Duodenal mucosa (tissue), 2 donors: ENCODE measurements around the gene TVP23A.
A peak's percentile ranks its signal among the peaks of the same experiment; 100 is the strongest.
"Not testable (repeated sequence)": the region's sequence is repeated elsewhere in the genome, so short reads cannot be mapped to it uniquely, and the experiment has no call there.

Experiments
- H3K27ac ChIP-seq: one replicate; pipeline ENCODE4 v1.7.0; 2013; ENCODE audit warnings: low read depth, low read length
- H3K27me3 ChIP-seq, 2 donors: one replicate each; pipeline ENCODE4 v1.7.0; 2013; ENCODE audit warnings: low read length in 2 of 2, control low read depth in 1 of 2; ENCODE audit not compliant: insufficient read depth in 2 of 2, control insufficient read depth in 1 of 2
- H3K36me3 ChIP-seq, 2 donors: one replicate each; pipeline ENCODE4 v1.7.0; 2013; ENCODE audit warnings: low read length in 2 of 2, control low read depth in 1 of 2; ENCODE audit not compliant: insufficient read depth in 2 of 2, control insufficient read depth in 1 of 2
- H3K4me1 ChIP-seq, 2 donors: one replicate each; pipeline ENCODE4 v1.7.0; 2013; ENCODE audit warnings: low read length in 2 of 2, control low read depth in 1 of 2; ENCODE audit not compliant: insufficient read depth in 2 of 2, control insufficient read depth in 1 of 2
- H3K4me3 ChIP-seq, 2 donors: one replicate each; pipeline ENCODE4 v1.7.0; 2013; ENCODE audit warnings: low read length in 2 of 2, low read depth in 1 of 2
- H3K9ac ChIP-seq, 2 donors: one replicate each; pipeline ENCODE4 v1.7.0; 2013; ENCODE audit warnings: low read length in 2 of 2, low read depth in 1 of 2
- H3K9me3 ChIP-seq, 2 donors: one replicate each; pipeline ENCODE4 v1.7.0; 2013; ENCODE audit warnings: low read length in 2 of 2, control low read depth in 1 of 2; ENCODE audit not compliant: control insufficient read depth in 1 of 2

Gene TVP23A

DNA sequence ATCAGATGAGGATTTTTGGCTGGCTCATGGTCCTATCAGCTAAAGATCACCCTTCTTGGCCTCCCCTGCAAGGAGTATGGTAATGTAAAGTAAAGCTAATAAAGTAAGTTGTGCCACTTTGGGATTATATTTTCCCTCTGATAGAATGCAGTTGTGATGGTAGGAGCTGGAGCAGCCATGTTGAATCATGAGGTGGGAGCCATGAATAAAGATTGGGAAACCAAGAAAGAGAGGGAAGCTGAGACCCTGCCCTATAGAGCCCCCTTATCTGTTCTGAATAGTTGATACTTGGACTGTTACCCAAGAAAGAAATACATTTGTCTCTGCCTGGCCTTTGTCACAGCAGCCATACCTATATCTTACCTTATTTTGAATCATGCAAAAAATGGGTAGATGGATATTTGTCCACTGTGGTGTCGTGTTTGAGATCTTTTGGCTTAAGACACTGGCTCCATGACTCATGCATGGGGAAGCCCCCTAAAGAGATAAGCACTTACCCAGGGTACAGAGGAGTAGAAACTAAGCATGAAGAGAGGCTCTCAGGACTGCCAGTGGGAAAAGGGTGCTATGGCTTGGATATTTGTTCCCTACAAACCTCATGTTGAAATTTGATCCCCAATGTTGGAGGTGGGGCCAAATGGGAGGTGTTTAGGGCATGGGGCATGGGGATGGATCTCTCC is 17.7 kb upstream of the TVP23A start:
- H3K27me3 ChIP-seq: no peaks in the 10 kb centered on the region
- H3K27ac ChIP-seq: no peak overlapping the region
- no peaks in the 10 kb centered on the region for H3K36me3 ChIP-seq
- peaks cover 10 to 13% of the 10 kb centered on the region in 2 donors for H3K4me1 ChIP-seq
- H3K9me3 ChIP-seq: no peaks in the 10 kb centered on the region
- no peak overlapping the region for H3K4me3 ChIP-seq
- H3K9ac ChIP-seq: no peak overlapping the region

DNA sequence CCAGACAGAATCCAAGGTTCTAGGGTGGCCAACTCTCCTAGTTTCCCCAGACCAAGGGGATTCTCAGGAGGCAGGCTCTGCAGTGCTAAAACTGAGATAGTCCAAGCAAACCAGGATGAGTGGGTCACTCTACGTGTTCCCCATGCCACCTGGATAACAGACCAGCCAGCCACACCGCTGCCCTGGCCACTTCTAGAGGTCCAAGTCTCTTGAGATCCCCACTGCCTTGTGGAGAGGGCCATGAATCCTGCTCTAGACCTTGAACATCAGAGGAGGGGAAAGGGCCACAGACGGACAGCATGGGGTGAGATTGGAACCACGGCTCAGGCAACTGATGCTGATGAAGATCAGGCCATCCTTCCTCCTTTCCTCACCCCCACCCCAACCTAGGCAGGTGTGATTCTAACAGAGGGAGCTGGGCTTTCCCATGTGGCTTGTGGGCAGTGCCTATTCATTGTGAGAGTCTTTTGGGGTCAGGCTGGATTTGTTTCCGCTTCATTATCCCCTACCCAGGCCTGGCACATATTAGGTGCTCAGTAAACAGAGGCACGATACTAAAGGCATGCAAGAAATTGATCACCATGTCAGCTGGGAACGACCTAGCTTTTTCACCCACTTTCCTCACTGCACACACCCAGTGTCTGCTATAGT is 16.8 kb upstream of the TVP23A start:
- H3K9ac ChIP-seq: no peak overlapping the region
- no peak overlapping the region for H3K27ac ChIP-seq
- no peaks in the 10 kb centered on the region for H3K9me3 ChIP-seq
- no peak overlapping the region for H3K4me3 ChIP-seq
- H3K27me3 ChIP-seq: no peaks in the 10 kb centered on the region
- peaks cover 10 to 13% of the 10 kb centered on the region in 2 donors for H3K4me1 ChIP-seq
- H3K36me3 ChIP-seq: no peaks in the 10 kb centered on the region

DNA sequence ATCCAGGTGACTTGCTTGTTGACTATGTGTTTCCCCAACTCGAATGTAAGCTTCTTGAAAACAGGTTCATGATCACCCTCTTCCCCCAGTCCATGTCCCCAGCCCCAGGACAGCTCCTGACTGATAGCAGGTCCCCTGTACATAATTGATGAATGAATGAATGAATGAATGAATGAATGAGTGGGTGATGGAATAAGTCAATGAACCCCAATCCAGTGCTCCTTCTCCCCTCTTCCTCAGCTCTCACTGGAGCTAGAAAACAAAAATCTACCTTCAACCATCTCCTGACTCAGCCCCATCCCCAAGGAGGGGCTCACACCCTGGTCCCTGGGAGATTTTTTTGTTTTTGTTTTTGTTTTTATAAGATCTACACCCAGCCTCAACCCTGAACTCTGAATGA is 16.2 kb upstream of the TVP23A start:
- Histone ChIP-seq H3K27me3 (no peaks in the 10 kb centered on the region), H3K4me1 (peaks cover 10 to 13% of the 10 kb centered on the region in 2 donors), H3K9me3 (no peaks in the 10 kb centered on the region), H3K4me3 (no peak overlapping the region), H3K9ac (no peak overlapping the region), H3K27ac (no peak overlapping the region), H3K36me3 (no peaks in the 10 kb centered on the region)

DNA sequence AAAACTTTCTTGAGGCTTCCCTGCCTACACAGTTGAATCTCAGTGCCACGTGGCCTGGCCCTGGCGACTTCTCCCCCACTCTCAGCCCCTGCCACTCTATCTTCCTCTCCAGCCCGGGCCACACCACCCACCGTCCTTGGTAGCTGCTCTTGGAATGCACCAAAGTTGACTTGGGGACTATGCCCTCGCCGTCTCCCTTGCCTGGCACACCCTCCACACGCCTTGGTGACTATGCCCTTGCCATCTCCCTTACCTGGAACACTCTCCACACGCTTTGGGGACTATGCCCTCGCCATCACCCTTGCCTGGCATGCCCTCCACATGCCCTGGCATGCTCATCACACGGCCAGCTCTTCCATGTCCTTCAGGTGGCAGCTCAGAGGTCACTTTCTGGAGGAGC is 15.5 kb upstream of the TVP23A start:
- peaks cover 13 to 14% of the 10 kb centered on the region in 2 donors for H3K4me1 ChIP-seq
- no peak overlapping the region for H3K9ac ChIP-seq
- H3K27me3 ChIP-seq: no peaks in the 10 kb centered on the region
- H3K4me3 ChIP-seq: no peak overlapping the region
- H3K27ac ChIP-seq: no peak overlapping the region
- no peaks in the 10 kb centered on the region for H3K9me3 ChIP-seq
- no peaks in the 10 kb centered on the region for H3K36me3 ChIP-seq

DNA sequence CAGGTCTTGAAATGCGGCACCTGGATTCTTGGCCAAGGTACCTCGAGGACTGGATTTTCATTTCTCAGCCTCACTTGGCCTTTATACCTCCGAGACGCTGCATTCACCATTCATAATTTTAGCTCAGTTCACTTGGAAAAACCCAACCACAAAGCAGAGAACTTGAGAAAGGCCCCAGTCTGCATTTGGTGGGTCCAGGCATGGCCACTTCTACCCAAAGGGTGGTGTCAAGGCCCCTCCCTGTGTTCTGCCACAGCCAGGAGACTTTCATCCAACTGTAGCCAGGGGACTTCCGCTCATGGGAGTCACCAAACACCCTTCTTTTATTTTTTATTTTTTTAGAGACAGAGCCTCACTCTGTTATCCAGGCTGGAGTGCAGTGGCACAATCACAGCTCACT is 14.7 kb upstream of the TVP23A start:
- H3K36me3 ChIP-seq: no peaks in the 10 kb centered on the region
- no peak overlapping the region for H3K27ac ChIP-seq
- H3K9me3 ChIP-seq: no peaks in the 10 kb centered on the region
- no peak overlapping the region for H3K9ac ChIP-seq
- H3K4me3 ChIP-seq: no peak overlapping the region
- peaks cover 21 to 23% of the 10 kb centered on the region in 2 donors for H3K4me1 ChIP-seq
- no peaks in the 10 kb centered on the region for H3K27me3 ChIP-seq

DNA sequence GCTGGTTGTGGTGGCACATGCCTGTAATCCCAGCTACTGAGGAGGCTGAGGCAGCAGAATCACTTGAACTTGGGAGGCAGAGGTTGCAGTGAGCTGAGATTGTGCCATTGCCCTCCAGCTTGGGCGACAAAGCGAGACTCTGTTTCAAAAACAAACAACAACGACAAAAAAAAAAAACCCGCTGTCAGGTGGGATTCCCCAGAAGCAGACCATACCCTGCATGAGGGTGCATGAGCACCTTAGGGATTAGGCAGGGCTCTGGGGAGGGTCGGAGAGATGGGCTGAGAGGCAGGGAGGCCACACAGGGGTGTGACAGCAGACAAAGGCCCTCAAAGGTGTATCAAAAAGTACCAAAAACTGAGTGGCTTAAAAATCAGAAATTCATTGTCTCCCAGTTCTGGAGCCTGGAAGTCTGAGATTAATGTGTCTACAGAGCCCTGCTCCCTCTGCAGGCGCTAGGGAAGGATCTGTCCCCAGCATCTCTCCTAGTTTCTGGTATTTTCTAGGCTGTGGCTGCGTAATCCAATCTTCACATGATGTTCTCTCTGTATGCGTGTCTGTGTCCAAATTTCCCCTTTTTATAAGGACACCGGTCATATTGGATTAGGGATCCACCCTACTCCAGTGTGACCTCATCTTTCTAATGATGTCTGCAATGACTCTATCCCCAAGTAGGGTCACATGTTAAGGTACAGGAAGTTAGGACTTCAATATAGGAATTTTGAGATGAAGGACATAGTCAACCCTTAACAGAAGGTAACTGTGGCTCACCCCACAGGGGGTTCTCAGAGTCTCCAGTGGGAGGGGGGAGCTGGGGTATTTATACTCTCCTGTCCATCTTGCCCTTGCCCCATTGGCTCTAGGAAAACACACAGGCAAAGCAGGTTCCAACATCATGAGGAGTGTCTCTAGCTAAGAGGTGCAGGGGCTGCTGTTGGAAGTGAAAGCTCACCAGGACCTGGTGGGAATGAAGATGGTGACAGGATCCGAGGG is 13.6 kb upstream of the TVP23A start:
- peaks cover 30 to 31% of the 10 kb centered on the region in 2 donors for H3K4me1 ChIP-seq
- H3K27me3 ChIP-seq: no peaks in the 10 kb centered on the region
- no peak overlapping the region for H3K4me3 ChIP-seq
- H3K27ac ChIP-seq: no peak overlapping the region
- H3K9me3 ChIP-seq: no peaks in the 10 kb centered on the region
- no peak overlapping the region for H3K9ac ChIP-seq
- no peaks in the 10 kb centered on the region for H3K36me3 ChIP-seq

DNA sequence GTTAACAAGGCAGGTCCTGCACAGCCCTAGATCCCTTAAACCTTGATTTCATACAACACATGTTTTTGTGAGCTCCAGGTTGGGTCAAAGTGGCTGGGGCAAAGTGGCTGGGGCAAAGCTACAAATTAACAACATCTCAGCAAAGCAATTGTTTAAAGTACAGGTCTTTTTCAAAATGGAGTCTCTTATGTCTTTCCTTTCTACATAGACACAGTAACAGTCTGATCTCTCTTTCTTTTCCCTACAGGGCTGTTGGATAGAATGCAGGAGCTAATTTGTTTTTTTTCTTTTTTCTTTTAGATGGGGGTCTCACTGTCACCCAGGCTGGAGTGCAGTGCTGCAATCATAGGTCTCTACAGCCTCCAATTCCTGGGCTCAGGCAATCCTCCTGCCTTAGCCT is 11.6 kb upstream of the TVP23A start:
- not testable (repeated sequence) for H3K9ac ChIP-seq, H3K4me3 ChIP-seq, H3K36me3 ChIP-seq, H3K9me3 ChIP-seq, H3K27me3 ChIP-seq
- H3K27ac ChIP-seq: peak overlapping the region; percentile 42
- peaks cover 35 to 38% of the 10 kb centered on the region in 2 donors for H3K4me1 ChIP-seq

DNA sequence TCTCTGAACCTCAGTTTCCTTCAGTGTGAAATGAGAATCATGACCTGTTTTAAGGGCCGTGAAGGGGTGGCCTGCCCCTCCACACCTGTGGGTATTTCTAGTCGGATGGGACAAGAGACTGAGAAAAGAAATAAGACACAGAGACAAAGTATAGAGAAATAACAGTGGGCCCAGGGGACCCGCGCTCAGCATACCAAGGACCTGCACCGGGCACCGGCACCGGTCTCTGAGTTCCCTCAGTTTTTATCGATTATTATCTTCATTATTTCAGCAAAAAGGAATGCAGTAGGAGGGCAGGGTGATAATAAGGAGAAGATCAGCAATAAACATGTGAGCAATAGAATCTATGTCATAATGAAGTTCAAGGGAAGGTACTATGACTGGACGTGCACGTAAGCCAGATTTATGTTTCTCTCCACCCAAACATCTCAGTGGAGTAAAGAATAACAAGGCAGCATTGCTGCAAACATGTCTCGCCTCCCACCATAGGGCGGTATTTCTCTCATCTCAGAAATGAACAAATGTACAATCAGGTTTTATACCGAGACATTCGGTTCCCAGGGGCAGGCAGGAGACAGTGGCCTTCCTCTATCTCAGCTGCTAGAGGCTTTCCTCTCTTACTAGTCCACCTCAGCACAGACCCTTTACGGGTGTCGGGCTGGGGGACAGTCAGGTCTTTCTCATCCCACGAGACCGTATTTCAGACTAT is 10.9 kb upstream of the TVP23A start:
- H3K36me3 ChIP-seq, H3K27me3 ChIP-seq, H3K9me3 ChIP-seq: not testable (repeated sequence)
- H3K4me1 ChIP-seq: peaks cover 32 to 35% of the 10 kb centered on the region in 2 donors
- peak overlapping the region in 1 of 2 donors; percentile 44 for H3K9ac ChIP-seq
- peak overlapping the region in 1 of 2 donors; percentile 59 for H3K4me3 ChIP-seq
- peak overlapping the region; percentile 80 for H3K27ac ChIP-seq

DNA sequence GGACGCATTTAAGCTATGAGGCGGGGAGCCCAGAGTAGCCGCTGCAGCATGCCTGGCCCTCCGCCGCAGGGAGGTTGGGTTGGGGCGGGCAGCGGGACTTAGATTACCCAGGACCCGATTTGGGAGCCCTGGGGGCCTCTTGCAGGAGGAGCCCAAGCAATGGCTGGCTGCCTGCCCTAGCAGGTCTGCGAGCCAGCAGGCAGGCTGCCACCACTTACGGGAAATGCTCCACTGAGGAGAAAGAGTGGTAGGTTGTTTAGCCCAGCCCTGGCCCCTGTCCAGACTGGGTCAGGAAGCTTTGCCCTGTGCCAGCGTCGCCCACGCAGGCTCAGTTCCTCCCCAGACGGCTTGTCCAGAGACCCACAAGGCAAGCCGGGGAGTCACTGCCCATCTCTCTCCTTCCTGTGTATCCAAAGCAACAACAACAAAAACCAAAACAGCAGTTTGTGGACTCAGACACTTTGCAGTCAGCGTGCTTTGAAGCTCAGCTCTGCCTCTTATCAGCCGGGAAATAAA is 10.3 kb upstream of the TVP23A start:
- H3K4me3 ChIP-seq: peak overlapping the region; percentile 44 to 59
- H3K36me3 ChIP-seq: no peaks in the 10 kb centered on the region
- H3K27ac ChIP-seq: peak overlapping the region; percentile 80
- H3K27me3 ChIP-seq: no peaks in the 10 kb centered on the region
- H3K4me1 ChIP-seq: peaks cover 28 to 29% of the 10 kb centered on the region in 2 donors
- no peaks in the 10 kb centered on the region for H3K9me3 ChIP-seq
- peak overlapping the region; percentile 3 to 44 for H3K9ac ChIP-seq
